ENCODE results near the gene ARFRP1. TPM values are rescaled to one million over a fixed set of nuclear protein-coding genes. Genes with fewer than 3 reads are reported as not detected.

Gene ARFRP1
- total and polyA plus RNA-seq, 2 of the 4 experiments (the other 2 are of a cell fraction) = 25.3 to 36.6 TPM

GRCh38 chr20:63693083-63693732 is 14.6 kb downstream of the ARFRP1 start:
- no peak for DNase-seq
- 92% methylated on average over 4 of the region's 10 CpGs; no CpG with 5 or more reads in 1 of the 2 experiments for WGBS, 2 experiments (ENCODE audit: extremely low coverage in 2 of 2, insufficient read length in 1 of 2)
- Histone ChIP-seq H3K4ac (ENCODE audit: low read depth, low read length) (no peak overlapping the region), H3K79me1 (ENCODE audit: low read depth in 1 of 2, low read length in 2 of 2) (peaks cover 8 to 26% of the 10 kb centered on the region in 2 experiments; a peak in 3 of 4 replicates), H4K91ac (ENCODE audit: insufficient read depth, low read depth, low read length) (no peak overlapping the region), H4K5ac (ENCODE audit: low read depth, low read length) (no peak overlapping the region), H4K20me1 (ENCODE audit: insufficient read depth, low read length) (no peaks in the 10 kb centered on the region), H2BK15ac (ENCODE audit: low read depth, low read length) (no peak overlapping the region), H3K14ac (replicated peaks; ENCODE audit: low read depth, low read length) (no peak overlapping the region), H2AK9ac (replicated peaks; ENCODE audit: low read depth, low read length, poor library complexity) (peak overlapping the region; percentile 68), H3K9me1 (ENCODE audit: insufficient read depth, low read length) (no peaks in the 10 kb centered on the region), H2AFZ (replicated peaks; ENCODE audit: low read length, poor library complexity) (no peak overlapping the region), H3K36me3 (ENCODE audit: control insufficient read depth, insufficient read depth, low read length) (peaks cover 13% of the 10 kb centered on the region; the same call in 1 of the 2 replicates), H3K4me2 (ENCODE audit: low read depth, low read length) (no peak overlapping the region), H3K27ac (ENCODE audit: insufficient read depth, low read length) (no peak overlapping the region), H2AK5ac (ENCODE audit: low read depth, low read length) (no peak overlapping the region), H3K9ac (ENCODE audit: low read depth, low read length) (no peak overlapping the region), H4K8ac (ENCODE audit: low read depth in 2 of 2, low read length in 2 of 2) (no peak overlapping the region), H3K27me3 (ENCODE audit: control insufficient read depth, insufficient read depth, low read length) (no peaks in the 10 kb centered on the region), H3K23ac (ENCODE audit: low read depth, low read length) (no peak overlapping the region), H3K56ac (ENCODE audit: extremely low read depth, insufficient read depth, low read length) (no peak overlapping the region), H2BK20ac (ENCODE audit: low read depth, low read length) (no peak overlapping the region), H3K9me3 (ENCODE audit: control insufficient read depth, insufficient read depth, low read length) (no peaks in the 10 kb centered on the region), H2BK120ac (ENCODE audit: low read depth, low read length) (no peak overlapping the region), H3K4me3 (ENCODE audit: insufficient read depth, low read depth, low read length) (no peak overlapping the region), H2BK5ac (ENCODE audit: low read depth, low read length, poor library complexity, severe bottlenecking) (no peak overlapping the region), H3K4me1 (ENCODE audit: control insufficient read depth, insufficient read depth, low read length) (peaks cover 6% of the 10 kb centered on the region; the same call in 1 of the 2 replicates), H3K18ac (ENCODE audit: low read depth, low read length) (no peak overlapping the region)
- CTCF ChIA-PET = no interaction called here
- no TSS peak for BruUV-seq (replicated peaks)
- in situ Hi-C loops (cut with MboI; ENCODE audit: low sequenced_read_pairs) (no loop called here), dilution Hi-C loops (cut with HindIII; ENCODE audit: low sequenced_read_pairs, unreplicated experiment) (no loop called here), intact Hi-C loops (cut with micrococcal nuclease) (no loop called here)
- ATAC-seq (ENCODE audit: low read depth) = no peak
- TF ChIP-seq MAFK (IDR thresholded peaks at IDR 0.05; ENCODE audit: low read depth, low read length) (no peak), NFE2L2 (IDR thresholded peaks at IDR 0.05; ENCODE audit: low read depth, low read length) (no peak), RFX5 (IDR thresholded peaks at IDR 0.05; ENCODE audit: low read depth, low read length) (no peak), MXI1 (IDR thresholded peaks at IDR 0.05; ENCODE audit: borderline replicate concordance, low read depth, low read length) (no peak), CHD1 (IDR thresholded peaks at IDR 0.05; ENCODE audit: low read depth, low read length) (no peak), CTCF (conservative IDR thresholded peaks at IDR 0.05; ENCODE audit: low read depth, low read length) (no peak), ELK1 (IDR thresholded peaks at IDR 0.05; ENCODE audit: borderline replicate concordance, low read depth, low read length) (no peak), RCOR1 (IDR thresholded peaks at IDR 0.05; ENCODE audit: insufficient replicate concordance, low read length) (no peak), CEBPB (IDR thresholded peaks at IDR 0.05; ENCODE audit: low read depth, low read length) (no peak), FOS (IDR thresholded peaks at IDR 0.05; ENCODE audit: low read depth, low read length) (no peak), BHLHE40 (IDR thresholded peaks at IDR 0.05; ENCODE audit: low read depth, low read length) (no peak), RAD21 (IDR thresholded peaks at IDR 0.05; ENCODE audit: low read length) (no peak), SMC3 (IDR thresholded peaks at IDR 0.05; ENCODE audit: low read depth, low read length) (no peak), POLR2A (IDR thresholded peaks at IDR 0.05; ENCODE audit: low read depth, low read length) (no peak)
- TF ChIP-seq, protein P1, sequence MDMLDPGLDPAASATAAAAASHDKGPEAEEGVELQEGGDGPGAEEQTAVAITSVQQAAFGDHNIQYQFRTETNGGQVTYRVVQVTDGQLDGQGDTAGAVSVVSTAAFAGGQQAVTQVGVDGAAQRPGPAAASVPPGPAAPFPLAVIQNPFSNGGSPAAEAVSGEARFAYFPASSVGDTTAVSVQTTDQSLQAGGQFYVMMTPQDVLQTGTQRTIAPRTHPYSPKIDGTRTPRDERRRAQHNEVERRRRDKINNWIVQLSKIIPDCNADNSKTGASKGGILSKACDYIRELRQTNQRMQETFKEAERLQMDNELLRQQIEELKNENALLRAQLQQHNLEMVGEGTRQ (IDR thresholded peaks at IDR 0.05; ENCODE audit: low read depth, low read length) = no peak
- POLR2A ChIA-PET (ENCODE audit: unreplicated experiment) = no interaction called here
